ENCODE measurements around the gene SLCO2B1. TPM values are rescaled to one million over a fixed set of nuclear protein-coding genes. Genes with fewer than 3 reads are reported as not detected.
"Not testable (repeated sequence)": the region's sequence is repeated elsewhere in the genome, so short reads cannot be mapped to it uniquely, and the experiment has no call there.

SLCO2B1 gene
- total RNA-seq (2022) (not detected in 2 replicates), Bru-seq, nascent RNA (not detected), BruChase-seq, experiment 1, labeled RNA remaining after a 6-hour chase (percentile 6 among the genes with signal in this experiment), BruChase-seq, experiment 2, labeled RNA remaining after a 2-hour chase (not detected)
- long read RNA-seq, result 0 reads

GRCh38 chr11:75150879-75151278, at the start of gene SLCO2B1:
TSS of gene SLCO2B1 (plus strand) at chr11:75151107. CDS start at chr11:75151382, 275 bp downstream.
- H3K36me3 Mint-ChIP-seq (ENCODE audit: insufficient read depth, unreplicated experiment), result no peaks in the 10 kb centered on the region
- H3K4me3 Mint-ChIP-seq (ENCODE audit: unreplicated experiment), result no peak within 1 kb of the TSS

DNA sequence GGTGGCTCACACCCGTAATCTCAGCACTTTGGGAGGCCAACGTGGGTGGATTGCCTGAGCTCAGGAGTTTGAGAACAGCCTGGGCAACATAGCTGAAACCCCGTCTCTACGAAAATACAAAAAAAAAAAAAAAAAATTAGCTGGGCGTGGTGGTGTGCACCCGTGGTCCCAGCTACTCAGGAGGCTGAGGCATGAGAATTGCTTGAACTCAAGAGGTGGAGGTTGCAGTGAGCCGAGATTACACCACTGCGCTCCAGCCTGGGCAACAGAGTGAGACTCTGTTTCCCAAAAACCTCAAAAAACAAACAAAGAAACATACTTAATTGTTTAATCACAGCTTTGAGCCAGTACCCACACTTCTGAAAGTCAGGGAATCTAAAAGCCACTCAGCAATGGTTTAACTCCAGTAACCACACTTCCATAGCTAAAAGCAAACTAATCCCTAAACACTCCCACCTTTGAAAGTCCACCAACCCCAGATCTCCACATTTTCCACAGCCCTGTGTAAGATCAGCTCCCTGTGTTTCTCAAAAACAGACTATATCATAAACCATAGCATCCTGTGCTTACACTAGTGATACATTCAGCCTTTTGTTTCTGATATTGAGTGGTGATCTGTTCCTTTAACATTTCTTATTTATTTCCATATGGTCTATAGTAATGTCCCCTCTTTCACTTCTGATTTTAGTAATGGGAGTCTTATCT, 49.3 kb upstream of the SLCO2B1 start:
- Mint-ChIP-seq H3K4me3 (ENCODE audit: unreplicated experiment) (no peak overlapping the region), H3K4me1 (ENCODE audit: insufficient read depth, unreplicated experiment) (peaks cover 8% of the 10 kb centered on the region), H3K36me3 (ENCODE audit: insufficient read depth, unreplicated experiment) (peaks cover 7% of the 10 kb centered on the region), H3K27ac (ENCODE audit: low read depth, unreplicated experiment) (no peak overlapping the region), H3K9me3 (ENCODE audit: unreplicated experiment) (no peaks in the 10 kb centered on the region), H3K27me3 (ENCODE audit: insufficient read depth, unreplicated experiment) (peaks cover 6% of the 10 kb centered on the region)
- intact Hi-C loops (cut with micrococcal nuclease), result no loop called here
- ChIA-PET POLR2A (no interaction called here), CTCF (no interaction called here)
- no peak for TF ChIP-seq CTCF (IDR thresholded peaks at IDR 0.05; ENCODE audit: unreplicated experiment)
- BruUV-seq (replicated peaks), result no TSS peak
- DNase-seq (ENCODE audit: unreplicated experiment), result no peak

More at GRCh38 chr11:75150879-75151278, at the start of gene SLCO2B1:
- intact Hi-C loops (cut with micrococcal nuclease), result no loop called here
- no peak for TF ChIP-seq CTCF (IDR thresholded peaks at IDR 0.05; ENCODE audit: unreplicated experiment)
- POLR2A ChIA-PET, result no interaction called here
- H3K9me3 Mint-ChIP-seq (ENCODE audit: unreplicated experiment), result no peaks in the 10 kb centered on the region
- H3K27ac Mint-ChIP-seq (ENCODE audit: low read depth, unreplicated experiment), result no peak within 1 kb of the TSS
- DNase-seq (ENCODE audit: unreplicated experiment), result no peak
- CTCF ChIA-PET, result interaction anchor here (0.6 to 4.3 kb wide), 5 partner anchors 10 to 135 kb away, joined by 3 to 18 read pairs (median 4); no protein-coding TSS in a partner anchor
- H3K4me1 Mint-ChIP-seq (ENCODE audit: insufficient read depth, unreplicated experiment), result peaks cover 6% of the 10 kb centered on the region
- H3K27me3 Mint-ChIP-seq (ENCODE audit: insufficient read depth, unreplicated experiment), result peaks cover 27% of the 10 kb centered on the region
- no TSS peak for BruUV-seq (replicated peaks)

GRCh38 chr11:75103380-75104026, 47.4 kb upstream of the SLCO2B1 start:
- no peak for TF ChIP-seq CTCF (IDR thresholded peaks at IDR 0.05; ENCODE audit: unreplicated experiment)
- no peak overlapping the region for H3K27ac Mint-ChIP-seq (ENCODE audit: low read depth, unreplicated experiment)
- peak; percentile 9 for DNase-seq (ENCODE audit: unreplicated experiment)
- intact Hi-C loops (cut with micrococcal nuclease), result no loop called here
- peaks cover 7% of the 10 kb centered on the region for H3K36me3 Mint-ChIP-seq (ENCODE audit: insufficient read depth, unreplicated experiment)
- BruUV-seq (replicated peaks), result no TSS peak
- H3K4me3 Mint-ChIP-seq (ENCODE audit: unreplicated experiment), result no peak overlapping the region
- ChIA-PET CTCF (interaction anchor here (0.7 kb wide), 2 partner anchors 13 to 1070 kb away, joined by 3 read pairs; no protein-coding TSS in a partner anchor), POLR2A (no interaction called here)
- peaks cover 8% of the 10 kb centered on the region for H3K4me1 Mint-ChIP-seq (ENCODE audit: insufficient read depth, unreplicated experiment)
- no peaks in the 10 kb centered on the region for H3K9me3 Mint-ChIP-seq (ENCODE audit: unreplicated experiment)
- H3K27me3 Mint-ChIP-seq (ENCODE audit: insufficient read depth, unreplicated experiment), result no peaks in the 10 kb centered on the region

DNA sequence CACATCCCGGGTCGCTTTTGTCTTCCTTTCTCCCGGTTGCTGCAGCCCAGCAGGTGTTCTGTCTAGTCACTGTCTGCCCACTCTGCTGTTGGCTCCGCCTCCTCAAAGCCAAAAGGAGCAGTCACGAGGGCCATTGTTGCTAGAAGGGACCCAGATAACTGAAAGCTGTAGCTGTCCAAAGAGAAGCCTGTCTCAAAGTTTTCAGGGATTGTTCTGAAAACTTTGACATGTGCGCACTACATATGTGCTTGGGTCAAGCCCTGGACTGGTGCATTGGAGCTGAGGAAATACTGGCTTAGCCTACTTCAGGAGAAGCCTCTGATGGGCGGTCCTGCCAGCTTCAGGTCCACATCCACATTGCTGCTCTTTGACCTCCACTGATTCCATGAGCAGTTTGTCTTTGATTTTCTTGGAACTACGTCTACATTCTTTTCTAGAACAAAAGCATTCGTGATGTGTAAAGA, 45.4 kb upstream of the SLCO2B1 start:
- ChIA-PET POLR2A (no interaction called here), CTCF (interaction anchor here (1.1 kb wide), 1 partner anchor 83 kb away, joined by 3 read pairs; no protein-coding TSS in a partner anchor)
- Mint-ChIP-seq H3K27ac (ENCODE audit: low read depth, unreplicated experiment) (no peak overlapping the region), H3K9me3 (ENCODE audit: unreplicated experiment) (no peaks in the 10 kb centered on the region), H3K36me3 (ENCODE audit: insufficient read depth, unreplicated experiment) (peaks cover 7% of the 10 kb centered on the region), H3K27me3 (ENCODE audit: insufficient read depth, unreplicated experiment) (no peaks in the 10 kb centered on the region), H3K4me3 (ENCODE audit: unreplicated experiment) (no peak overlapping the region), H3K4me1 (ENCODE audit: insufficient read depth, unreplicated experiment) (peaks cover 8% of the 10 kb centered on the region)
- no peak for DNase-seq (ENCODE audit: unreplicated experiment)
- no peak for TF ChIP-seq CTCF (IDR thresholded peaks at IDR 0.05; ENCODE audit: unreplicated experiment)
- no TSS peak for BruUV-seq (replicated peaks)
- intact Hi-C loops (cut with micrococcal nuclease), result no loop called here

DNA sequence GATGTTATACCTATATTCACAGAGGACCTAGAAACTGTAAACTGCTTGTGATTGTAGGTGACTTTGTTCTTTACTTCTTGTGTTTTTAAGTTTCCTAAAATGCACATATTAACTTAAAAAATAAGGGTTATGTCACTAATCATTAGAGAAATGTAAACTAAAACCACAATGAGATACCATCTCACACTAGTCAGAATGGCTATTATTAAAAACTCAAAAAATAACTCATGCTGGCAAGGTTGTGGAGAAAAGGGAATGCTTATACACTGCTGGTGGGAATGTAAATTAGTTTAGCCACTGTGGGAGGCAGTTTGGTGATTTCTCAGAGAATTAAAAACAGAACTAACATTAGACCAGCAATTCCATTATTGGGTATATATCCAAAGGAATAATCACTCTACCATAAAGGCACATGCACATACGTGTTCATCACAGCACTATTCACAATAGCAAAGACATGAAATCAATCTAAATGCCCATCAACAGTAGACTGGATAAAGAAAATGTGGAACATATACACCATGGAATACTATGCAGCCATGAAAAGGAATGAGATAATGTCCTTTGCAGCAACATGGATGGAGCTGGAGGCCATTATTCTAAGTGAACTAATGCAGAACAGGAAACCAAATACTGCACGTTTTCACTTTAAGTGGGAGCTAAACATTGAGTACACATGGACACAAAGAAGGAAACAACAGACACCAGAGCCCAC, 44.8 kb upstream of the SLCO2B1 start:
- H3K36me3 Mint-ChIP-seq (ENCODE audit: insufficient read depth, unreplicated experiment); H3K4me3 Mint-ChIP-seq (ENCODE audit: unreplicated experiment); H3K27ac Mint-ChIP-seq (ENCODE audit: low read depth, unreplicated experiment); intact Hi-C loops (cut with micrococcal nuclease); DNase-seq (ENCODE audit: unreplicated experiment); H3K27me3 Mint-ChIP-seq (ENCODE audit: insufficient read depth, unreplicated experiment); H3K4me1 Mint-ChIP-seq (ENCODE audit: insufficient read depth, unreplicated experiment); BruUV-seq (replicated peaks); H3K9me3 Mint-ChIP-seq (ENCODE audit: unreplicated experiment): not testable (repeated sequence)
- POLR2A ChIA-PET, result interaction anchor here (0.6 kb wide), 1 partner anchor 292 kb away, joined by 3 read pairs; no protein-coding TSS in a partner anchor
- CTCF ChIA-PET, result interaction anchor here (1.0 to 1.1 kb wide), 2 partner anchors 33 to 83 kb away, joined by 3 read pairs; no protein-coding TSS in a partner anchor

Measured in MCF 10A (cell line).